C4-2B (cell line): ENCODE measurements around the gene RAPGEF3.

ENCODE experiments used
- ZFX ChIP-seq: fragments of 450-650 bp; IDR thresholded peaks from 2 replicates; pipeline ENCODE4 v1.6.1; 2017
- TF ChIP-seq, protein P1 (sequence below): fragments of 450-650 bp; conservative IDR thresholded peaks from 2 replicates; pipeline ENCODE4 v1.5.1; 2017; ENCODE audit warnings: mild to moderate bottlenecking

DNA sequence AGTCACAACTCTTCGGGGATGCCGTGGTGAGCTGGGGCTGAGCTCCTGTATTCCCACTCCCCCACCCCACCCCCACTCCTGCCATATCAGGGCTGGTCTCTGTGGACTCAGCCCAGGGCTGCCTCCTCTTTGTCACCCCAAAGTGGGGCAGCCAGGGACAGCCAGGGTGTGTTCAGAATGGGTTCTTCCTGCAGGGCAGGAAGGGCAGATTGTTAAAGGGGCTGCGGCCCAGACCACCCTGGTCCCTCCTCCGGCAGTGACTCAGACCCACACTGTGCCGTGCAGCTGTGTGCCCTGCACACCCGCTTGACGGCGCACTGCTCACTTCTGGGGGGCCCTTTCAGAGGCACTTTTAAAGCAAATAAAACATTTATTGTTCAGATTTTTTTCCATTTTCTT lies 23.7 kb upstream of the RAPGEF3 start:
- TF ChIP-seq, protein P1, sequence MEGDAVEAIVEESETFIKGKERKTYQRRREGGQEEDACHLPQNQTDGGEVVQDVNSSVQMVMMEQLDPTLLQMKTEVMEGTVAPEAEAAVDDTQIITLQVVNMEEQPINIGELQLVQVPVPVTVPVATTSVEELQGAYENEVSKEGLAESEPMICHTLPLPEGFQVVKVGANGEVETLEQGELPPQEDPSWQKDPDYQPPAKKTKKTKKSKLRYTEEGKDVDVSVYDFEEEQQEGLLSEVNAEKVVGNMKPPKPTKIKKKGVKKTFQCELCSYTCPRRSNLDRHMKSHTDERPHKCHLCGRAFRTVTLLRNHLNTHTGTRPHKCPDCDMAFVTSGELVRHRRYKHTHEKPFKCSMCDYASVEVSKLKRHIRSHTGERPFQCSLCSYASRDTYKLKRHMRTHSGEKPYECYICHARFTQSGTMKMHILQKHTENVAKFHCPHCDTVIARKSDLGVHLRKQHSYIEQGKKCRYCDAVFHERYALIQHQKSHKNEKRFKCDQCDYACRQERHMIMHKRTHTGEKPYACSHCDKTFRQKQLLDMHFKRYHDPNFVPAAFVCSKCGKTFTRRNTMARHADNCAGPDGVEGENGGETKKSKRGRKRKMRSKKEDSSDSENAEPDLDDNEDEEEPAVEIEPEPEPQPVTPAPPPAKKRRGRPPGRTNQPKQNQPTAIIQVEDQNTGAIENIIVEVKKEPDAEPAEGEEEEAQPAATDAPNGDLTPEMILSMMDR, result no peak
- no peak for TF ChIP-seq ZFX
